ENCODE data around the gene ZMAT5. TPM values are rescaled to one million over a fixed set of nuclear protein-coding genes. Genes with fewer than 3 reads are reported as not detected.

Gene ZMAT5
- total RNA-seq, 1 experiment from 2014 or later: 16.0 TPM

DNA sequence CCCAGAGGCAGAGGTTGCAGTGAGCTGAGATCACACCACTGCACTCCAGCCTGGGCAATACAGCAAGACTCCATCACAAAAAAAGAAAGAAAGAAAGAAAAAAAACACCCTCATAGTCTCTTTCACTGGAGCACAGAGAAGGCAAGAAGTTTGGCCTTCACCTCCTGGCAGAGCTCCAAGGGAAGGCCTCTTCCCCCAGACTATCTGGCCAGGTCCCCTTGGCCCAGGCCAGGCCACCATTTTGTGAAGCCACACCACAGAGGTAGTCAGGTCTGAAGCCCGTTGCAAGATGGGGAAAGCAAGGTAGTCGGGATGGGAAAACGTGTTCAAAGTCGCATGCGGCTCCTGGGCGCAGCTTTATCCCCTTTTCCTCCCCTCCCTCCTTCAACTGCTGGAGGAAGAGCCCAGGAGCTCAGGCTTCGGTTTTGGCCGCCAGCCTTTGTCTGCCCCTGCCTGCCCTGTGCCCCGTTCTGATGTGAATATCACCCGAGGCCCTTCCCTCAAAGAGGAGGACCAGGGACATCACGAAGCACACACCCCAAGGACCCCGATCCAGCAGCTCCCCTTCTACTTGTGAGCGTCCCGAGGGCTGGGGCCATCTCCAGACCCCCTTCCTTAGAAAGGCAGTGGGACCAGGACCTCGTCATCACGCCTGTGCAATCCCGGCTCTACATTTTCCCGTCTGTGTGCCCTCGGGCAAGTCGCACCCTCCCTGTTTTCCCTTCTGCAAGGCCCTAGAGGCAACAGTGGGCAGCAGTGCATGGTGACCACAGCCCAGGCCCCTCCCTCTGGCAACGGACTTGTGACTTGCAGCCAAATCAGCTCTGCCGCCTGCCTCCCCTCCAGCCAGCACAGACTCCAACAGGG lies 29.3 kb downstream of the ZMAT5 start:
- H3K4me3 ChIP-seq (replicated peaks in 1 of 2; ENCODE audit: low read depth in 1 of 2, low read length in 2 of 2): no peak overlapping the region
- no peaks in the 10 kb centered on the region for H3K36me3 ChIP-seq (ENCODE audit: control insufficient read depth in 1 of 2, insufficient read depth in 2 of 2, low read length in 2 of 2)
- H3K9me3 ChIP-seq (ENCODE audit: control insufficient read depth in 1 of 2, insufficient read depth in 1 of 2, low read depth in 1 of 2, low read length in 2 of 2): no peaks in the 10 kb centered on the region
- intact Hi-C loops (cut with micrococcal nuclease): no loop called here
- H2AFZ ChIP-seq (ENCODE audit: low read depth, low read length, poor library complexity, severe bottlenecking): no peak overlapping the region
- no peaks in the 10 kb centered on the region for H3K27me3 ChIP-seq (ENCODE audit: insufficient read depth, low read length)
- ChIA-PET POLR2A (interaction anchor here (1.1 kb wide), 1 partner anchor 36 kb away, joined by 3 read pairs; no protein-coding TSS in a partner anchor), CTCF (no interaction called here), RAD21 (ENCODE audit: low non-redundant PET in 1 of 2, low total read pairs in 2 of 2, uncharacterized antibody in 2 of 2, unreplicated experiment in 2 of 2) (no interaction called here)
- ATAC-seq (no peak), DNase-seq (ENCODE audit: low read depth, low spot score) (no peak)
- no TSS peak for BruUV-seq (replicated peaks)
- no peak overlapping the region for H3K4me2 ChIP-seq (ENCODE audit: low read length)
- no peak for TF ChIP-seq EZH2 (IDR thresholded peaks at IDR 0.05)
- TF ChIP-seq FOSL1 (IDR thresholded peaks at IDR 0.05; ENCODE audit: low read depth): no peak
- no peak for TF ChIP-seq ELF1 (IDR thresholded peaks at IDR 0.05; ENCODE audit: borderline replicate concordance, low read depth)
- TF ChIP-seq TCF7L2 (IDR thresholded peaks at IDR 0.05; ENCODE audit: borderline replicate concordance, extremely low read depth, insufficient read depth, insufficient read length): no peak
- no peaks in the 10 kb centered on the region for H3K9me2 ChIP-seq (ENCODE audit: insufficient read depth)
- no peaks in the 10 kb centered on the region for H4K20me1 ChIP-seq (ENCODE audit: insufficient read depth)
- no peak overlapping the region for H3K27ac ChIP-seq (ENCODE audit: low read depth, low read length)
- no peaks in the 10 kb centered on the region for H3K4me1 ChIP-seq (ENCODE audit: control insufficient read depth in 1 of 2, insufficient read depth in 2 of 2, low read length in 2 of 2)
- H3K79me2 ChIP-seq (ENCODE audit: insufficient read depth, low read length): no peaks in the 10 kb centered on the region
- no peak overlapping the region for H3K9ac ChIP-seq (ENCODE audit: low read length)

DNA sequence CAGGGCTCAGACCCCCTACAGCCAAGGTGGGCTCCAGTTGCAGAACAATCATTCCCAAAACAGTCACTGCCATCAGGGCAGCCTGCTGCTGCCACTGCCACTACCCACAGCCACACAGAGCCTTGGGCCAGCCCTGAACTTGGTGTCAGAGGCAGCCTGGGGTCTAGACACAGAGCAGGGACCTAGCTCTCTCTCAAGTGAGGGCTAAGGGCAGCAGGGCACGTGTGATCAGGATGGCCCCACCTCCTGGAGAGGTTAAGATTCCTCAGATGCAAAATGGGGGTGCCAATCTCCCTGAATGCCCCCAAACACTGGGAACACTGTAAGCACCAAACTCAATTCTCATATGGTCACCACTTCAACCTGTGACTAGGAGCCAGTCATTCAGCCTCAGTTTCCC lies 31.4 kb downstream of the ZMAT5 start:
- Histone ChIP-seq H3K4me2 (ENCODE audit: low read length) (no peak overlapping the region), H2AFZ (ENCODE audit: low read depth, low read length, poor library complexity, severe bottlenecking) (no peak overlapping the region), H3K79me2 (ENCODE audit: insufficient read depth, low read length) (no peaks in the 10 kb centered on the region), H4K20me1 (ENCODE audit: insufficient read depth) (no peaks in the 10 kb centered on the region), H3K9ac (ENCODE audit: low read length) (no peak overlapping the region), H3K9me2 (ENCODE audit: insufficient read depth) (no peaks in the 10 kb centered on the region), H3K4me3 (replicated peaks in 1 of 2; ENCODE audit: low read depth in 1 of 2, low read length in 2 of 2) (no peak overlapping the region), H3K27me3 (ENCODE audit: insufficient read depth, low read length) (no peaks in the 10 kb centered on the region), H3K36me3 (ENCODE audit: control insufficient read depth in 1 of 2, insufficient read depth in 2 of 2, low read length in 2 of 2) (no peaks in the 10 kb centered on the region), H3K9me3 (ENCODE audit: control insufficient read depth in 1 of 2, insufficient read depth in 1 of 2, low read depth in 1 of 2, low read length in 2 of 2) (no peaks in the 10 kb centered on the region), H3K4me1 (ENCODE audit: control insufficient read depth in 1 of 2, insufficient read depth in 2 of 2, low read length in 2 of 2) (no peaks in the 10 kb centered on the region), H3K27ac (ENCODE audit: low read depth, low read length) (no peak overlapping the region)
- no peak for ATAC-seq
- ChIA-PET CTCF (no interaction called here), POLR2A (no interaction called here), RAD21 (ENCODE audit: low non-redundant PET in 1 of 2, low total read pairs in 2 of 2, uncharacterized antibody in 2 of 2, unreplicated experiment in 2 of 2) (no interaction called here)
- DNase-seq (ENCODE audit: low read depth, low spot score): no peak
- TF ChIP-seq, protein P1, sequence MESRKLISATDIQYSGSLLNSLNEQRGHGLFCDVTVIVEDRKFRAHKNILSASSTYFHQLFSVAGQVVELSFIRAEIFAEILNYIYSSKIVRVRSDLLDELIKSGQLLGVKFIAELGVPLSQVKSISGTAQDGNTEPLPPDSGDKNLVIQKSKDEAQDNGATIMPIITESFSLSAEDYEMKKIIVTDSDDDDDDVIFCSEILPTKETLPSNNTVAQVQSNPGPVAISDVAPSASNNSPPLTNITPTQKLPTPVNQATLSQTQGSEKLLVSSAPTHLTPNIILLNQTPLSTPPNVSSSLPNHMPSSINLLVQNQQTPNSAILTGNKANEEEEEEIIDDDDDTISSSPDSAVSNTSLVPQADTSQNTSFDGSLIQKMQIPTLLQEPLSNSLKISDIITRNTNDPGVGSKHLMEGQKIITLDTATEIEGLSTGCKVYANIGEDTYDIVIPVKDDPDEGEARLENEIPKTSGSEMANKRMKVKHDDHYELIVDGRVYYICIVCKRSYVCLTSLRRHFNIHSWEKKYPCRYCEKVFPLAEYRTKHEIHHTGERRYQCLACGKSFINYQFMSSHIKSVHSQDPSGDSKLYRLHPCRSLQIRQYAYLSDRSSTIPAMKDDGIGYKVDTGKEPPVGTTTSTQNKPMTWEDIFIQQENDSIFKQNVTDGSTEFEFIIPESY (IDR thresholded peaks at IDR 0.05; ENCODE audit: extremely low read depth, insufficient replicate concordance, low read length): no peak
- TF ChIP-seq TCF7L2 (IDR thresholded peaks at IDR 0.05; ENCODE audit: borderline replicate concordance, extremely low read depth, insufficient read depth, insufficient read length): no peak
- TF ChIP-seq RAD21 (IDR thresholded peaks at IDR 0.05; ENCODE audit: low read depth): no peak
- no peak for TF ChIP-seq EZH2phosphoT487 (IDR thresholded peaks at IDR 0.05; ENCODE audit: borderline replicate concordance)
- no peak for TF ChIP-seq ZNF274 (IDR thresholded peaks at IDR 0.05; ENCODE audit: low read depth, low read length)
- TF ChIP-seq, protein P2, sequence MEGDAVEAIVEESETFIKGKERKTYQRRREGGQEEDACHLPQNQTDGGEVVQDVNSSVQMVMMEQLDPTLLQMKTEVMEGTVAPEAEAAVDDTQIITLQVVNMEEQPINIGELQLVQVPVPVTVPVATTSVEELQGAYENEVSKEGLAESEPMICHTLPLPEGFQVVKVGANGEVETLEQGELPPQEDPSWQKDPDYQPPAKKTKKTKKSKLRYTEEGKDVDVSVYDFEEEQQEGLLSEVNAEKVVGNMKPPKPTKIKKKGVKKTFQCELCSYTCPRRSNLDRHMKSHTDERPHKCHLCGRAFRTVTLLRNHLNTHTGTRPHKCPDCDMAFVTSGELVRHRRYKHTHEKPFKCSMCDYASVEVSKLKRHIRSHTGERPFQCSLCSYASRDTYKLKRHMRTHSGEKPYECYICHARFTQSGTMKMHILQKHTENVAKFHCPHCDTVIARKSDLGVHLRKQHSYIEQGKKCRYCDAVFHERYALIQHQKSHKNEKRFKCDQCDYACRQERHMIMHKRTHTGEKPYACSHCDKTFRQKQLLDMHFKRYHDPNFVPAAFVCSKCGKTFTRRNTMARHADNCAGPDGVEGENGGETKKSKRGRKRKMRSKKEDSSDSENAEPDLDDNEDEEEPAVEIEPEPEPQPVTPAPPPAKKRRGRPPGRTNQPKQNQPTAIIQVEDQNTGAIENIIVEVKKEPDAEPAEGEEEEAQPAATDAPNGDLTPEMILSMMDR (IDR thresholded peaks at IDR 0.05 in 2 of 3, conservative IDR thresholded peaks at IDR 0.05 in 1 of 3; ENCODE audit: borderline replicate concordance in 1 of 3, insufficient read depth in 1 of 3, low read depth in 2 of 3, low read length in 2 of 3): no peak
- TF ChIP-seq SRF (IDR thresholded peaks at IDR 0.05; ENCODE audit: low read depth): no peak
- TF ChIP-seq CEBPB (IDR thresholded peaks at IDR 0.05; ENCODE audit: low read depth): no peak
- TF ChIP-seq ZFX (IDR thresholded peaks at IDR 0.05): no peak
- no peak for TF ChIP-seq EGR1 (IDR thresholded peaks at IDR 0.05; ENCODE audit: low read depth)
- TF ChIP-seq CBX3 (IDR thresholded peaks at IDR 0.05; ENCODE audit: low read depth): no peak
- TF ChIP-seq, protein P3, sequence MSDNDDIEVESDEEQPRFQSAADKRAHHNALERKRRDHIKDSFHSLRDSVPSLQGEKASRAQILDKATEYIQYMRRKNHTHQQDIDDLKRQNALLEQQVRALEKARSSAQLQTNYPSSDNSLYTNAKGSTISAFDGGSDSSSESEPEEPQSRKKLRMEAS (IDR thresholded peaks at IDR 0.05): no peak
- no peak for TF ChIP-seq POLR2AphosphoS5 (IDR thresholded peaks at IDR 0.05; ENCODE audit: low read depth, low read length)
- intact Hi-C loops (cut with micrococcal nuclease): no loop called here
- BruUV-seq (replicated peaks): no TSS peak
